Islet of Langerhans (tissue), 1 donor: ENCODE measurements around the gene IL21.
"Not testable (repeated sequence)": the region's sequence is repeated elsewhere in the genome, so short reads cannot be mapped to it uniquely, and the experiment has no call there.

Experiments used
- FAIRE-seq: peaks from one replicate; lab custom pipeline; 2011; peaks lifted over from hg19 to GRCh38; lab: Jason Lieb, UNC

IL21 gene

DNA sequence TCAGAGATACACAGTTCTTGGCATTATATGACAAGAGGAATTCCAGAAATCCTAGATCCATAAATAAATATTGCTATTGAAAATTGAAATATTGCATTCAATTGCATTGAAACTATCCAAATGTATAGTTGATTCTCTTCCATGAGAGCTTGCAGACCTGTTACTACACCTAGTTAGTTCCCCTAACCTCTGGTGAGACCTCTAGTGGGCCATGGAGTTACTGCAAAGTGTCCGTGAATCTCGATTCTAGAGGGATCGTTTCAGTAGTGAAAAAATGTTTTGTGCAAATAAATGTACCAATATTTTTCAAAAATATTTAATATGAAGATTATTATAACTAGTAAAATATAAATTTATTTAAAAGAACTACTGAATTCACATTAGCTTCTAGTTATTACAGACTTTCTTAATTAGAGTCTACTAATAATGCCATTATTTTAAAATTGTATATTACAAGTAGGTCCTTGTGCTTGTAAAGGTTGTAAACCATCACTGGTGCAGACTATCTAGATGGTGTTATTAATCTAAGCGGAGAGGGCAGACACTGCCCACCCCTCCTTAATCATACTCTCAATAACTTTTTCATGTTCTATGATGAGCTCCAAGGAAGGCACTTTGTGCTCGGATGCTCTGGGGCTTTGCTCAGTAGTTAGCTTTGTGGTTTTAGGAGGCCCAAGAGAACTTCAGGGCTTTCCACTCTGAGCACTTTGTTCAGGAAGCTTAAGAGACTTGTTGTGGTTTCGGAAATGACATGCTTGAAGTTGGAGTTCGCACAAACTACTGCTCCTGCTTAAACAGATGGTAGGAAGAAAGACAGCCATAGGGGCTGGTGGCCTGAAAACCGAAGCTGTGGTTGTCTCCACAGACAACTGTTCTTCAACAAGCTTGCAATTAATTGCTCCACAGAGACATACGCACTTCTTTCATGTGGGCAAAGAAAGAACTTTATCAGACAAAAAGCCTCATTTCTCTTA lies 42.8 kb downstream of the IL21 start:
- peak; percentile 55 for FAIRE-seq

GRCh38 chr4:122577189-122577553 lies 43.7 kb downstream of the IL21 start:
- no peak for FAIRE-seq

DNA sequence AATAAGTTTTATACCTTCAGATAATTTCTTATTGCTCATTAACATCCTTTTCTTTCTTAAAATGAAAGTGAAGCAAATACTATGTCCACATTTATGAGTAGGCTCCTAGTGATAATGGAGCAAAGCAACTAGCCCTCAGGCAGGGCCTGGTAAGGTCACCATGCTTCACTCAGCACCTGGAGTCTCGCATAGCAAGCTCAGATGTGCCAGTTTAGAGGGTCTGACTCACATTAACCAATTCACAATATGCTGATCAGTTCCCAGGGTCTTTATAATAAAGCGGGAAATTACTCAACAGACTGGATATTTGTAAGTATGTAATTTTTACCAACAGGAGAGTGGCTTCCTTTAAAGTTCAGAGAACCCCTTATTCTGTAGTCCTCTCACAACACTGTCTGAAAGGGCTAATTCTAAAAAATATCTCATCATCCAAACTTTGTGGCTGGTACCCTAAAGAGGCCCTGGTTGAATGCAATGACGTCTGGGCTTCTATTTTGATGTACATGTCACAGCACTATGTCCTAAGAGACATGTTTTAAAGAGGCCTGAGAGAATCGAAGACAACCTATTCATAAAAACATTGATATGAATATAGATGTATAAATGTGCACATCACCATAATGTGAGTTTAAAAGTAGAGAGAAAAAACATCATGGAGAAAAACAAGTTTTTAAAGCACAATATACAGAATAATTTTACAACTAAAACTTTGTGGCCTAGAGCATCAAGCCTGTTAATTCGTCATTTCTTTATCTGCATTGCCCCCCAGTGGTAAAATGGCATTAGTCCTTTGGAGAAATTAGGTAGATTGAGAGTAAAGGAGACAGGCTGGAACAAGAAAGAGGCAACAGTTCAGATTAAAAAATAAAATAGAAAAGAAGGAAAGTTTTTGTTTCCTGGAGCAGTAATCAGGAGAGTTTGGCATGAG lies 44.3 kb downstream of the IL21 start:
- peak; percentile 90 for FAIRE-seq

GRCh38 chr4:122574347-122574746 lies 46.5 kb downstream of the IL21 start:
- not testable (repeated sequence) for FAIRE-seq

DNA sequence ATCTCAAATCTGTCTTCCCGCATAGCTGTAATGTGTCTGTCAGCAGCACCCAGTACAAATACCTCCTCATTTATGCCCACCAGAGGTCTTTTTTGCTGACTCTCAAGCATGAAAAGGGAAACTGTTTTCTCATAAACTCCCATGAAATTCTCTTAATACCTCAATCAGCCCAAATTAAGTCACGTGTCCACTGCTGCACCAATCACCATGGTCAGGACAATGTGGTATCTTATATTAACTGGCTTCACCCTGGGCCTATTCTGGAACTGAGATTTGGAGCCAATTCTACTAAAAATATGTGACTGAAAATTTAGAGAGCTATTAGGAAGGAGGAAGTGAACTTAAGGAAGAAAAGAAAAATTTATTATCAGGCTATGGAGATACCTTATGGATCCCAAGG lies 58.4 kb downstream of the IL21 start:
- FAIRE-seq = no peak
